Brain microvascular endothelial cell (primary cell): ENCODE measurements around the gene NACA.
"Not testable (repeated sequence)": the region's sequence is repeated elsewhere in the genome, so short reads cannot be mapped to it uniquely, and the experiment has no call there.

Experiments
- DNase-seq: peaks from one replicate; pipeline ENCODE4 v3.0.0-alpha.2; 2020
- H3K27ac ChIP-seq: fragments of 250-450 bp; sonication (Bioruptor Pico); 2 replicates; pipeline ENCODE4 v1.5.1; 2020; ENCODE audit warnings: mild to moderate bottlenecking, moderate library complexity
- H3K27me3 ChIP-seq: fragments of 250-450 bp; sonication (Bioruptor Pico); replicated peaks from 2 replicates; pipeline ENCODE4 v1.5.1; 2020; ENCODE audit warnings: mild to moderate bottlenecking
- H3K36me3 ChIP-seq: fragments of 250-450 bp; sonication (Bioruptor Pico); replicated peaks from 2 replicates; pipeline ENCODE4 v1.5.1; 2020; ENCODE audit warnings: mild to moderate bottlenecking
- H3K4me3 ChIP-seq: 2 replicates; pipeline ENCODE4 v1.5.1; 2011; ENCODE audit warnings: low read depth, mild to moderate bottlenecking, control low read depth, low read length, moderate library complexity
- CTCF ChIP-seq: IDR thresholded peaks from 2 replicates; pipeline ENCODE4 v1.5.1; 2011; ENCODE audit warnings: low read depth, mild to moderate bottlenecking, moderate library complexity, low read length, control low read depth, inconsistent platforms; ENCODE audit errors: missing control alignments
- in situ Hi-C: cut with HindIII; loops from 2 replicates; pipeline ENCODE4 v1.10.0; 2017; ENCODE audit warnings: low sequenced_read_pairs, low pct_ligation_motif_present

NACA gene

GRCh38 chr12:56749359-56749758, 24.3 kb upstream of the NACA start:
- in situ Hi-C loops, result no loop called here
- H3K27me3 ChIP-seq, result no peaks in the 10 kb centered on the region
- DNase-seq, result no peak
- no peak overlapping the region for H3K4me3 ChIP-seq
- no peaks in the 10 kb centered on the region for H3K36me3 ChIP-seq
- H3K27ac ChIP-seq, result no peak overlapping the region
- no peak for TF ChIP-seq CTCF

GRCh38 chr12:56728139-56728861, 3.2 kb upstream of the NACA start:
- in situ Hi-C loops, result no loop called here
- H3K4me3 ChIP-seq, result no peak overlapping the region
- no peaks in the 10 kb centered on the region for H3K27me3 ChIP-seq
- peaks cover 6% of the 10 kb centered on the region for H3K36me3 ChIP-seq
- TF ChIP-seq CTCF, result no peak
- no peak for DNase-seq
- H3K27ac ChIP-seq, result no peak overlapping the region

DNA sequence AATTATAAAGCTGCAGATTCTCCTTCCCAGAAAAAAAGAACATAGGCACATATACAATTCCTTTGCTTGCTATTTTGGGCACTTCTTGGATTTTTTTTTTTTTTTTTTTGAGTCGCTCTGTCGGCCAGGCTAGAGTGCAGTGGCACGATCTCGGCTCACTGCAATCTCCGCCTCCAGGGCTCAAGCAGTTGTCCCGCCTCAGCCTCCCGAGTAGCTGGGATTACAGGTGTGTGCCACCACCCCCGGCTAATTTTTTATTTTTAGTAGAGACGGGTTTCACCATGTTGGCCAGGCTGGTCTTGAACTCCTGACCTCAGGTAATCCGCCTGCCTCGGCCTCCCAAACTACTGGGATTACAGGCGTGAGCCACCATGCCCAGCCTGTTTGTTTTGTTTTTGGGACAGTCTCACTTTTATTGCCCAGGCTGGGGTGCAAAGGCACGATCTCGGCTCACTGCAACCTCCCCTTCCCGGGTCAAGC, 1.1 kb upstream of the NACA start:
- H3K36me3 ChIP-seq, H3K4me3 ChIP-seq, H3K27me3 ChIP-seq, DNase-seq, in situ Hi-C loops: not testable (repeated sequence)
- H3K27ac ChIP-seq, result peak overlapping the region; percentile 89

DNA sequence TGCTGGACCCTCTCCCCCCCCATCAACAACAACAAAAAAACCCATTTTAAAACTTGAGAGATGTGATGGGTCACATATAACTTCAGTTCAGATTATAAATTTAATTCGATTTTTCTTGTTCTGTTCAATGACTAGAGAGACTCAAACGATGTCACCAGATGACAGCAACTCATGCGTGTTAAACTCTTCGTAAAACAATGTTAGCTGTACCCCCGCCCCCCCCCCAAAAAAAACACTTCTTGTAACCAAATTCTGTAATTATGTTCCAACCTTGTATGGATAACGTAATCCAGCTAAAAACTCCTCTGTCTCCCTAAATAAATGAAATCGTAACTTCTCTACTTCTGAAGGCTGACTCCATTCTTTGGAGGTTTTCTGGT, 614 bp upstream of the NACA start:
- TF ChIP-seq CTCF, result no peak

GRCh38 chr12:56724701-56724971, 463 bp downstream of the NACA start:
- H3K27me3 ChIP-seq, result no peaks in the 10 kb centered on the region
- no peak for TF ChIP-seq CTCF
- peaks cover 24% of the 10 kb centered on the region for H3K36me3 ChIP-seq
- in situ Hi-C loops, result no loop called here
- H3K27ac ChIP-seq, result peak overlapping the region; percentile 89
- no peak for DNase-seq
- peak overlapping the region; percentile 83 for H3K4me3 ChIP-seq

More for the DNA sequence above, 614 bp upstream of the NACA start:
- in situ Hi-C loops, result no loop called here
- Histone ChIP-seq H3K27me3 (no peaks in the 10 kb centered on the region), H3K4me3 (peak overlapping the region; percentile 83), H3K27ac (peak overlapping the region; percentile 89), H3K36me3 (peaks cover 15% of the 10 kb centered on the region)
- peak; percentile 0 for DNase-seq

GRCh38 chr12:56723889-56724700, 1.0 kb downstream of the NACA start:
- in situ Hi-C loops, result no loop called here
- Histone ChIP-seq H3K36me3 (peaks cover 28% of the 10 kb centered on the region), H3K4me3 (peak overlapping the region; percentile 83), H3K27ac (peak overlapping the region; percentile 89), H3K27me3 (no peaks in the 10 kb centered on the region)
- DNase-seq, result peak; percentile 70
- TF ChIP-seq CTCF, result no peak
